ENCODE results near the gene SHISA6. TPM values are rescaled to one million over a fixed set of nuclear protein-coding genes. Genes with fewer than 3 reads are reported as not detected.
A peak's percentile ranks its signal among the peaks of the same experiment; 100 is the strongest.

The SHISA6 gene
- total RNA-seq, 1 experiment from 2014 or later = 40.0 TPM

GRCh38 chr17:11332706-11333105 is 91.7 kb downstream of the SHISA6 start:
- POLR2A ChIA-PET (ENCODE audit: low non-redundant PET) = no interaction called here
- DNase-seq (ENCODE audit: low spot score) = no peak

GRCh38 chr17:11334493-11334892 is 93.5 kb downstream of the SHISA6 start:
- no peak for TF ChIP-seq CTCF (conservative IDR thresholded peaks at IDR 0.05; ENCODE audit: low read depth, low read length)
- no peak for TF ChIP-seq EZH2 (IDR thresholded peaks at IDR 0.05; ENCODE audit: borderline replicate concordance, low read depth, low read length, poor library complexity, severe bottlenecking)
- DNase-seq (ENCODE audit: low spot score) = no peak
- Histone ChIP-seq H3K36me3 (ENCODE audit: insufficient read depth, low read length, poor library complexity, severe bottlenecking) (no peaks in the 10 kb centered on the region), H3K27me3 (replicated peaks; ENCODE audit: insufficient read depth, low read depth, low read length, poor library complexity) (no peaks in the 10 kb centered on the region), H3K9me3 (ENCODE audit: low read depth, low read length, poor library complexity, severe bottlenecking) (no peaks in the 10 kb centered on the region), H3K4me3 (ENCODE audit: low read depth, low read length, poor library complexity, severe bottlenecking) (no peak overlapping the region), H3K4me1 (ENCODE audit: insufficient read depth, low read length, poor library complexity, severe bottlenecking) (peaks cover 34% of the 10 kb centered on the region), H3K27ac (ENCODE audit: low read depth, low read length, poor library complexity, severe bottlenecking) (no peak overlapping the region)
- intact Hi-C loops (cut with micrococcal nuclease; ENCODE audit: unreplicated experiment) = loop anchor here (5.0 kb wide), 2 partner anchors 158 to 183 kb away; no protein-coding TSS in a partner anchor
- CTCF ChIA-PET = no interaction called here
- POLR2A ChIA-PET (ENCODE audit: low non-redundant PET) = no interaction called here
- no TSS peak for BruUV-seq (replicated peaks)

More at GRCh38 chr17:11332706-11333105, 91.7 kb downstream of the SHISA6 start:
- intact Hi-C loops (cut with micrococcal nuclease; ENCODE audit: unreplicated experiment) = loop anchor here (5.0 kb wide), 2 partner anchors 160 to 185 kb away; no protein-coding TSS in a partner anchor
- Histone ChIP-seq H3K27ac (ENCODE audit: low read depth, low read length, poor library complexity, severe bottlenecking) (peak overlapping the region; percentile 39), H3K4me1 (ENCODE audit: insufficient read depth, low read length, poor library complexity, severe bottlenecking) (peaks cover 47% of the 10 kb centered on the region), H3K4me3 (ENCODE audit: low read depth, low read length, poor library complexity, severe bottlenecking) (no peak overlapping the region), H3K27me3 (replicated peaks; ENCODE audit: insufficient read depth, low read depth, low read length, poor library complexity) (no peaks in the 10 kb centered on the region), H3K9me3 (ENCODE audit: low read depth, low read length, poor library complexity, severe bottlenecking) (no peaks in the 10 kb centered on the region), H3K36me3 (ENCODE audit: insufficient read depth, low read length, poor library complexity, severe bottlenecking) (no peaks in the 10 kb centered on the region)
- CTCF ChIA-PET = no interaction called here
- TF ChIP-seq EZH2 (IDR thresholded peaks at IDR 0.05; ENCODE audit: borderline replicate concordance, low read depth, low read length, poor library complexity, severe bottlenecking) (no peak), CTCF (conservative IDR thresholded peaks at IDR 0.05; ENCODE audit: low read depth, low read length) (no peak)
- BruUV-seq (replicated peaks) = no TSS peak

- peaks cover 26% of the 10 kb centered on the region for H3K4me1 ChIP-seq (ENCODE audit: insufficient read depth, low read length, poor library complexity, severe bottlenecking)
- POLR2A ChIA-PET (ENCODE audit: low non-redundant PET) = no interaction called here
- no peaks in the 10 kb centered on the region for H3K27me3 ChIP-seq (replicated peaks; ENCODE audit: insufficient read depth, low read depth, low read length, poor library complexity)
- TF ChIP-seq CTCF (conservative IDR thresholded peaks at IDR 0.05; ENCODE audit: low read depth, low read length) (no peak), EZH2 (IDR thresholded peaks at IDR 0.05; ENCODE audit: borderline replicate concordance, low read depth, low read length, poor library complexity, severe bottlenecking) (no peak)
- CTCF ChIA-PET = no interaction called here
- intact Hi-C loops (cut with micrococcal nuclease; ENCODE audit: unreplicated experiment) = no loop called here
- no peak for DNase-seq (ENCODE audit: low spot score)
- H3K36me3 ChIP-seq (ENCODE audit: insufficient read depth, low read length, poor library complexity, severe bottlenecking) = no peaks in the 10 kb centered on the region
- no peaks in the 10 kb centered on the region for H3K9me3 ChIP-seq (ENCODE audit: low read depth, low read length, poor library complexity, severe bottlenecking)
- no peak overlapping the region for H3K27ac ChIP-seq (ENCODE audit: low read depth, low read length, poor library complexity, severe bottlenecking)
- BruUV-seq (replicated peaks) = no TSS peak
- no peak overlapping the region for H3K4me3 ChIP-seq (ENCODE audit: low read depth, low read length, poor library complexity, severe bottlenecking)
These were observed 95.3 kb downstream of the SHISA6 start for GRCh38 chr17:11336290-11336689.

Data from A673 (cell line).